ENCODE results near the gene ZPBP2.

GRCh38 chr17:39831588-39831987, 36.4 kb upstream of the ZPBP2 start:
- no peak for TF ChIP-seq REST (IDR thresholded peaks at IDR 0.05; ENCODE audit: insufficient read depth in 1 of 2, low read depth in 2 of 2, low read length in 1 of 2)
- TF ChIP-seq, protein P1, sequence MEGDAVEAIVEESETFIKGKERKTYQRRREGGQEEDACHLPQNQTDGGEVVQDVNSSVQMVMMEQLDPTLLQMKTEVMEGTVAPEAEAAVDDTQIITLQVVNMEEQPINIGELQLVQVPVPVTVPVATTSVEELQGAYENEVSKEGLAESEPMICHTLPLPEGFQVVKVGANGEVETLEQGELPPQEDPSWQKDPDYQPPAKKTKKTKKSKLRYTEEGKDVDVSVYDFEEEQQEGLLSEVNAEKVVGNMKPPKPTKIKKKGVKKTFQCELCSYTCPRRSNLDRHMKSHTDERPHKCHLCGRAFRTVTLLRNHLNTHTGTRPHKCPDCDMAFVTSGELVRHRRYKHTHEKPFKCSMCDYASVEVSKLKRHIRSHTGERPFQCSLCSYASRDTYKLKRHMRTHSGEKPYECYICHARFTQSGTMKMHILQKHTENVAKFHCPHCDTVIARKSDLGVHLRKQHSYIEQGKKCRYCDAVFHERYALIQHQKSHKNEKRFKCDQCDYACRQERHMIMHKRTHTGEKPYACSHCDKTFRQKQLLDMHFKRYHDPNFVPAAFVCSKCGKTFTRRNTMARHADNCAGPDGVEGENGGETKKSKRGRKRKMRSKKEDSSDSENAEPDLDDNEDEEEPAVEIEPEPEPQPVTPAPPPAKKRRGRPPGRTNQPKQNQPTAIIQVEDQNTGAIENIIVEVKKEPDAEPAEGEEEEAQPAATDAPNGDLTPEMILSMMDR (IDR thresholded peaks at IDR 0.05), result no peak
- TF ChIP-seq SIN3A (IDR thresholded peaks at IDR 0.05; ENCODE audit: borderline replicate concordance, insufficient read depth, low read depth, low read length), result no peak
- no peak for TF ChIP-seq POLR2AphosphoS5 (IDR thresholded peaks at IDR 0.05; ENCODE audit: low read depth, low read length)
- TF ChIP-seq TCF7L2 (IDR thresholded peaks at IDR 0.05; ENCODE audit: low read depth, low read length), result no peak

Data from Panc1 (cell line).